HepG2 (cell line): ENCODE data around the gene ELFN1. TPM values are rescaled to one million over a fixed set of nuclear protein-coding genes. Genes with fewer than 3 reads are reported as not detected.

Experiments
- CREB3 ChIP-seq: sonication (generic); formaldehyde crosslinking; IDR thresholded peaks from 2 replicates; pipeline ENCODE4 v1.5.0; 2020; ENCODE audit warnings: missing genetic modification reagents
- FOXC1 ChIP-seq: sonication (generic); formaldehyde crosslinking; IDR thresholded peaks from 2 replicates; pipeline ENCODE4 v1.8.0; 2022; ENCODE audit warnings: mild to moderate bottlenecking, missing genetic modification reagents, borderline replicate concordance
- FOXP4 ChIP-seq: sonication (generic); formaldehyde crosslinking; IDR thresholded peaks from 2 replicates; pipeline ENCODE4 v1.4.0; 2020; ENCODE audit warnings: missing genetic modification reagents
- HNF4A ChIP-seq: sonication (generic); formaldehyde crosslinking; IDR thresholded peaks from 2 replicates; pipeline ENCODE4 v1.4.0; 2020; ENCODE audit warnings: missing genetic modification reagents
- HNF4G ChIP-seq, 2 experiments: sonication (generic) in 1 of 2; formaldehyde crosslinking in 1 of 2; IDR thresholded peaks; 2 replicates each; pipeline versions ENCODE4 v1.4.0 to v1.6.1; 2011 to 2020; ENCODE audit warnings: borderline replicate concordance in 2 of 2, low read depth in 2 of 2, mild to moderate bottlenecking in 2 of 2, low read length in 1 of 2, missing genetic modification reagents in 1 of 2, moderate library complexity in 1 of 2
- HOXA7 ChIP-seq: sonication (generic); formaldehyde crosslinking; IDR thresholded peaks from 2 replicates; pipeline ENCODE4 v1.8.1; 2022; ENCODE audit warnings: mild to moderate bottlenecking, missing genetic modification reagents, moderate library complexity
- MYNN ChIP-seq: sonication (generic); formaldehyde crosslinking; IDR thresholded peaks from 2 replicates; pipeline ENCODE4 v1.4.0; 2020; ENCODE audit warnings: mild to moderate bottlenecking, low read depth, missing genetic modification reagents
- POLR2G ChIP-seq: fragments of 200-400 bp; formaldehyde crosslinking; IDR thresholded peaks from 2 replicates; pipeline ENCODE4 v1.6.1; 2018; ENCODE audit warnings: mild to moderate bottlenecking, low read depth, low read length, moderate library complexity
- REXO4 ChIP-seq: sonication (generic); formaldehyde crosslinking; IDR thresholded peaks from 2 replicates; pipeline ENCODE4 v1.8.0; 2022; ENCODE audit warnings: missing genetic modification reagents, mild to moderate bottlenecking, borderline replicate concordance
- SUZ12 ChIP-seq: fragments of 150-350 bp; IDR thresholded peaks from 2 replicates; pipeline ENCODE4 v1.6.1; 2014; ENCODE audit warnings: low read depth, low read length
- TBL1XR1 ChIP-seq: fragments of 150-350 bp; IDR thresholded peaks from 2 replicates; pipeline ENCODE4 v1.6.1; 2014; ENCODE audit warnings: borderline replicate concordance, low read length; ENCODE audit not compliant: partially characterized antibody
- U2AF1 ChIP-seq: fragments of 200-400 bp; formaldehyde crosslinking; optimal IDR thresholded peaks from 2 replicates; pipeline ENCODE3; 2017; ENCODE audit warnings: mild to moderate bottlenecking, low read depth, low read length
- YEATS2 ChIP-seq: sonication (generic); formaldehyde crosslinking; IDR thresholded peaks from 2 replicates; pipeline ENCODE4 v1.4.0; 2020; ENCODE audit warnings: missing genetic modification reagents, borderline replicate concordance
- ZNF230 ChIP-seq: sonication (generic); formaldehyde crosslinking; IDR thresholded peaks from 2 replicates; pipeline ENCODE4 v1.4.0; 2020; ENCODE audit warnings: mild to moderate bottlenecking, missing genetic modification reagents
- ZNF274 ChIP-seq: sonication (generic); formaldehyde crosslinking; IDR thresholded peaks from 2 replicates; pipeline ENCODE4 v1.5.1; 2020; ENCODE audit warnings: mild to moderate bottlenecking, missing genetic modification reagents
- ZNF451 ChIP-seq: sonication (generic); formaldehyde crosslinking; IDR thresholded peaks from 2 replicates; pipeline ENCODE4 v1.5.0; 2020; ENCODE audit warnings: mild to moderate bottlenecking, missing genetic modification reagents
- ZNF562 ChIP-seq: sonication (generic); formaldehyde crosslinking; IDR thresholded peaks from 2 replicates; pipeline ENCODE4 v1.8.0; 2022; ENCODE audit warnings: missing genetic modification reagents, borderline replicate concordance
- ZNF607 ChIP-seq: sonication (generic); formaldehyde crosslinking; IDR thresholded peaks from 2 replicates; pipeline ENCODE4 v1.5.1; 2020; ENCODE audit warnings: missing genetic modification reagents, mild to moderate bottlenecking, borderline replicate concordance
- ZNF672 ChIP-seq: sonication (generic); formaldehyde crosslinking; IDR thresholded peaks from 2 replicates; pipeline ENCODE4 v1.8.1; 2022; ENCODE audit warnings: missing genetic modification reagents
- ZNF816 ChIP-seq: sonication (generic); formaldehyde crosslinking; IDR thresholded peaks from 2 replicates; pipeline ENCODE4 v1.8.0; 2022; ENCODE audit warnings: missing genetic modification reagents, mild to moderate bottlenecking, borderline replicate concordance
- polyA plus RNA-seq, 8 experiments: library from polyadenylated mRNA; depleted of rRNA in 3 of 8; stranded (reverse) in 7 of 8; unstranded in 1 of 8; fragments of >200 nt; fragmentation: Illumina TruSeq in 4 of 8; extraction: Trizol in 4 of 8; gene quantifications; 2 replicates each; pipeline versions ENCODE4 v1.2.1 to v1.2.3, GENCODE V29; 2011 to 2016; ENCODE audit warnings: low read depth in 4 of 8, missing spikeins in 1 of 8, mixed read lengths in 1 of 8; ENCODE audit not compliant: insufficient read depth in 1 of 8
- total RNA-seq, 5 experiments: library from RNA; depleted of rRNA; stranded (reverse); fragments of >200 nt; fragmentation: Illumina TruSeq; extraction: Trizol; gene quantifications; 2 replicates each; pipeline ENCODE4 v1.2.3, GENCODE V29; 2016; ENCODE audit warnings: low read depth in 1 of 5
- TF ChIP-seq, protein P1 (sequence below): sonication (generic); formaldehyde crosslinking; IDR thresholded peaks from 2 replicates; pipeline ENCODE4 v1.4.0; 2020; ENCODE audit warnings: missing genetic modification reagents
- TF ChIP-seq, protein P2 (sequence below): sonication (generic); formaldehyde crosslinking; IDR thresholded peaks from 2 replicates; pipeline ENCODE4 v1.9.0; 2022; ENCODE audit warnings: missing genetic modification reagents, mild to moderate bottlenecking, borderline replicate concordance
- TF ChIP-seq, protein P3 (sequence below): sonication (generic); formaldehyde crosslinking; IDR thresholded peaks from 2 replicates; pipeline ENCODE4 v1.5.1; 2020; ENCODE audit warnings: mild to moderate bottlenecking, missing genetic modification reagents, borderline replicate concordance

The ELFN1 gene
- total and polyA plus RNA-seq, 2 of the 13 experiments (the other 11 are each of a cell fraction or from before 2014, with no cell fraction given): 0.13 to 0.18 TPM

- TF ChIP-seq, protein P1, sequence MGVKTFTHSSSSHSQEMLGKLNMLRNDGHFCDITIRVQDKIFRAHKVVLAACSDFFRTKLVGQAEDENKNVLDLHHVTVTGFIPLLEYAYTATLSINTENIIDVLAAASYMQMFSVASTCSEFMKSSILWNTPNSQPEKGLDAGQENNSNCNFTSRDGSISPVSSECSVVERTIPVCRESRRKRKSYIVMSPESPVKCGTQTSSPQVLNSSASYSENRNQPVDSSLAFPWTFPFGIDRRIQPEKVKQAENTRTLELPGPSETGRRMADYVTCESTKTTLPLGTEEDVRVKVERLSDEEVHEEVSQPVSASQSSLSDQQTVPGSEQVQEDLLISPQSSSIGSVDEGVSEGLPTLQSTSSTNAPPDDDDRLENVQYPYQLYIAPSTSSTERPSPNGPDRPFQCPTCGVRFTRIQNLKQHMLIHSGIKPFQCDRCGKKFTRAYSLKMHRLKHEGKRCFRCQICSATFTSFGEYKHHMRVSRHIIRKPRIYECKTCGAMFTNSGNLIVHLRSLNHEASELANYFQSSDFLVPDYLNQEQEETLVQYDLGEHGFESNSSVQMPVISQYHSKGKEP: no peak
- TF ChIP-seq TBL1XR1: no peak
- TF ChIP-seq ZNF672 (CRISPR knock-in tag): no peak
- no peak for TF ChIP-seq ZNF816
- TF ChIP-seq REXO4 (CRISPR knock-in tag): no peak
- no peak for TF ChIP-seq ZNF274 (CRISPR knock-in tag)
- peak; percentile 42; the same call in 1 of the 2 replicates for TF ChIP-seq HNF4A (CRISPR knock-in tag)
- 0 out of 2 replicates have a peak, but pooled peaks have one; percentile 33 for TF ChIP-seq HNF4G (IDR thresholded peaks at IDR 0.05; ENCODE audit: borderline replicate concordance, low read depth, low read length)
- TF ChIP-seq HNF4G (CRISPR knock-in tag; IDR thresholded peaks at IDR 0.05; ENCODE audit: borderline replicate concordance, low read depth): no peak
- TF ChIP-seq, protein P2, sequence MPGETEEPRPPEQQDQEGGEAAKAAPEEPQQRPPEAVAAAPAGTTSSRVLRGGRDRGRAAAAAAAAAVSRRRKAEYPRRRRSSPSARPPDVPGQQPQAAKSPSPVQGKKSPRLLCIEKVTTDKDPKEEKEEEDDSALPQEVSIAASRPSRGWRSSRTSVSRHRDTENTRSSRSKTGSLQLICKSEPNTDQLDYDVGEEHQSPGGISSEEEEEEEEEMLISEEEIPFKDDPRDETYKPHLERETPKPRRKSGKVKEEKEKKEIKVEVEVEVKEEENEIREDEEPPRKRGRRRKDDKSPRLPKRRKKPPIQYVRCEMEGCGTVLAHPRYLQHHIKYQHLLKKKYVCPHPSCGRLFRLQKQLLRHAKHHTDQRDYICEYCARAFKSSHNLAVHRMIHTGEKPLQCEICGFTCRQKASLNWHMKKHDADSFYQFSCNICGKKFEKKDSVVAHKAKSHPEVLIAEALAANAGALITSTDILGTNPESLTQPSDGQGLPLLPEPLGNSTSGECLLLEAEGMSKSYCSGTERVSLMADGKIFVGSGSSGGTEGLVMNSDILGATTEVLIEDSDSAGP (CRISPR knock-in tag): 0 out of 2 replicates have a peak, but pooled peaks have one; percentile 11
- no peak for TF ChIP-seq FOXP4 (CRISPR knock-in tag)
- TF ChIP-seq SUZ12: no peak
- no peak for TF ChIP-seq ZNF607 (CRISPR knock-in tag)
- no peak for TF ChIP-seq ZNF230 (CRISPR knock-in tag)
- TF ChIP-seq U2AF1: no peak
- no peak for TF ChIP-seq YEATS2 (CRISPR knock-in tag)
- no peak for TF ChIP-seq ZNF562 (CRISPR knock-in tag)
- TF ChIP-seq, protein P3, sequence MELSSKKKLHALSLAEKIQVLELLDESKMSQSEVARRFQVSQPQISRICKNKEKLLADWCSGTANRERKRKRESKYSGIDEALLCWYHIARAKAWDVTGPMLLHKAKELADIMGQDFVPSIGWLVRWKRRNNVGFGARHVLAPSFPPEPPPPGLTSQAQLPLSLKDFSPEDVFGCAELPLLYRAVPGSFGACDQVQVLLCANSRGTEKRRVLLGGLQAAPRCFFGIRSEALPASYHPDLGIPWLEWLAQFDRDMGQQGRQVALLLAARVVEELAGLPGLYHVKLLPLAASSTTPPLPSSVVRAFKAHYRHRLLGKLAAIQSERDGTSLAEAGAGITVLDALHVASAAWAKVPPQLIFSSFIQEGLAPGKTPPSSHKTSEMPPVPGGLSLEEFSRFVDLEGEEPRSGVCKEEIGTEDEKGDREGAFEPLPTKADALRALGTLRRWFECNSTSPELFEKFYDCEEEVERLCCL (CRISPR knock-in tag): no peak
- TF ChIP-seq ZNF451 (CRISPR knock-in tag): no peak
- TF ChIP-seq HOXA7 (CRISPR knock-in tag): no peak
- TF ChIP-seq CREB3 (CRISPR knock-in tag): no peak
- TF ChIP-seq POLR2G: no peak
- no peak for TF ChIP-seq FOXC1 (CRISPR knock-in tag)
- TF ChIP-seq MYNN (CRISPR knock-in tag): no peak
Measured at GRCh38 chr7:1645071-1645409, 25.0 kb upstream of the ELFN1 start (continued).
